SK-N-SH treated with all-trans-retinoic acid at 6 μM for 48 hours (cell line): ENCODE measurements around the gene HHAT.

Experiments
- ESRRG ChIP-seq: fragments of 250-450 bp; sonication (Bioruptor Pico); IDR thresholded peaks from 2 replicates; pipeline ENCODE4 v1.6.1; 2021; ENCODE audit warnings: mild to moderate bottlenecking
- PATZ1 ChIP-seq: fragments of 250-450 bp; sonication (Bioruptor Pico); IDR thresholded peaks from 2 replicates; pipeline ENCODE4 v1.8.0; 2020; ENCODE audit warnings: mild to moderate bottlenecking, moderate library complexity, borderline replicate concordance
- RARB ChIP-seq: fragments of 250-450 bp; sonication (Bioruptor Pico); IDR thresholded peaks from 2 replicates; pipeline ENCODE4 v1.8.0; 2021; ENCODE audit warnings: mild to moderate bottlenecking, moderate library complexity
- TCF4 ChIP-seq: fragments of 250-450 bp; sonication (Bioruptor Pico); IDR thresholded peaks from 2 replicates; pipeline ENCODE4 v1.8.0; 2021; ENCODE audit warnings: mild to moderate bottlenecking, moderate library complexity, borderline replicate concordance
- ZC3H10 ChIP-seq: fragments of 250-450 bp; sonication (Bioruptor Pico); IDR thresholded peaks from 2 replicates; pipeline ENCODE4 v1.5.1; 2021; ENCODE audit warnings: mild to moderate bottlenecking, moderate library complexity
- ZFP3 ChIP-seq: fragments of 250-450 bp; sonication (Bioruptor Pico); IDR thresholded peaks from 2 replicates; pipeline ENCODE4 v1.5.0; 2020; ENCODE audit warnings: mild to moderate bottlenecking, moderate library complexity
- TF ChIP-seq, protein P1 (sequence below): fragments of 250-450 bp; sonication (Bioruptor Pico); IDR thresholded peaks from 2 replicates; pipeline ENCODE4 v1.5.0; 2020; ENCODE audit warnings: mild to moderate bottlenecking, moderate library complexity

GRCh38 chr1:210499956-210500355 is 171.3 kb downstream of the HHAT start:
- TF ChIP-seq TCF4 (CRISPR knock-in tag) (no peak), ZC3H10 (CRISPR knock-in tag) (no peak), PATZ1 (CRISPR knock-in tag) (no peak), RARB (CRISPR knock-in tag) (no peak), ZFP3 (CRISPR knock-in tag) (no peak), ESRRG (CRISPR knock-in tag) (no peak)
- TF ChIP-seq, protein P1, sequence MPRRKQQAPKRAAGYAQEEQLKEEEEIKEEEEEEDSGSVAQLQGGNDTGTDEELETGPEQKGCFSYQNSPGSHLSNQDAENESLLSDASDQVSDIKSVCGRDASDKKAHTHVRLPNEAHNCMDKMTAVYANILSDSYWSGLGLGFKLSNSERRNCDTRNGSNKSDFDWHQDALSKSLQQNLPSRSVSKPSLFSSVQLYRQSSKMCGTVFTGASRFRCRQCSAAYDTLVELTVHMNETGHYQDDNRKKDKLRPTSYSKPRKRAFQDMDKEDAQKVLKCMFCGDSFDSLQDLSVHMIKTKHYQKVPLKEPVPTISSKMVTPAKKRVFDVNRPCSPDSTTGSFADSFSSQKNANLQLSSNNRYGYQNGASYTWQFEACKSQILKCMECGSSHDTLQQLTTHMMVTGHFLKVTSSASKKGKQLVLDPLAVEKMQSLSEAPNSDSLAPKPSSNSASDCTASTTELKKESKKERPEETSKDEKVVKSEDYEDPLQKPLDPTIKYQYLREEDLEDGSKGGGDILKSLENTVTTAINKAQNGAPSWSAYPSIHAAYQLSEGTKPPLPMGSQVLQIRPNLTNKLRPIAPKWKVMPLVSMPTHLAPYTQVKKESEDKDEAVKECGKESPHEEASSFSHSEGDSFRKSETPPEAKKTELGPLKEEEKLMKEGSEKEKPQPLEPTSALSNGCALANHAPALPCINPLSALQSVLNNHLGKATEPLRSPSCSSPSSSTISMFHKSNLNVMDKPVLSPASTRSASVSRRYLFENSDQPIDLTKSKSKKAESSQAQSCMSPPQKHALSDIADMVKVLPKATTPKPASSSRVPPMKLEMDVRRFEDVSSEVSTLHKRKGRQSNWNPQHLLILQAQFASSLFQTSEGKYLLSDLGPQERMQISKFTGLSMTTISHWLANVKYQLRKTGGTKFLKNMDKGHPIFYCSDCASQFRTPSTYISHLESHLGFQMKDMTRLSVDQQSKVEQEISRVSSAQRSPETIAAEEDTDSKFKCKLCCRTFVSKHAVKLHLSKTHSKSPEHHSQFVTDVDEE = no peak
